Measurements from ENCODE around the gene OPN3.

DNA sequence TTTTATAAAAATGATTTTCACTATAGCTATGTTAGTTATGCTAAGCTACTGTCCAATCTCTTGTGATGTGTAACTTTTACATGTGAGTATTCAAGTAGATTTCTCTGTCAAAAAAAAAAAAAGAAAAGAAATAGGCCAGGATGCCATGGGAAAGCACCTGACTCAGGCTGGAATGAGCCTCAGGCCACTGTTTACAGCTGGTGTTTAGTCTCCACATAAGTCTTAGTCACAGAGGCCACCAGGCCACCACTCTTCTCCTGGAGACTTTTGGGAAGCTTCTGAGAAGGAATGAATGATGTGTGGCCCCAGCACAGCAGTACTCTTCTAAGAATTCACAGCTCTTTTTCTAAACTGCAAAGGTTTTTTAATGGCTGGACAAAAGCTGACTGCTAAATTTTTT lies 48.9 kb downstream of the OPN3 start:
- TF ChIP-seq, protein P1, sequence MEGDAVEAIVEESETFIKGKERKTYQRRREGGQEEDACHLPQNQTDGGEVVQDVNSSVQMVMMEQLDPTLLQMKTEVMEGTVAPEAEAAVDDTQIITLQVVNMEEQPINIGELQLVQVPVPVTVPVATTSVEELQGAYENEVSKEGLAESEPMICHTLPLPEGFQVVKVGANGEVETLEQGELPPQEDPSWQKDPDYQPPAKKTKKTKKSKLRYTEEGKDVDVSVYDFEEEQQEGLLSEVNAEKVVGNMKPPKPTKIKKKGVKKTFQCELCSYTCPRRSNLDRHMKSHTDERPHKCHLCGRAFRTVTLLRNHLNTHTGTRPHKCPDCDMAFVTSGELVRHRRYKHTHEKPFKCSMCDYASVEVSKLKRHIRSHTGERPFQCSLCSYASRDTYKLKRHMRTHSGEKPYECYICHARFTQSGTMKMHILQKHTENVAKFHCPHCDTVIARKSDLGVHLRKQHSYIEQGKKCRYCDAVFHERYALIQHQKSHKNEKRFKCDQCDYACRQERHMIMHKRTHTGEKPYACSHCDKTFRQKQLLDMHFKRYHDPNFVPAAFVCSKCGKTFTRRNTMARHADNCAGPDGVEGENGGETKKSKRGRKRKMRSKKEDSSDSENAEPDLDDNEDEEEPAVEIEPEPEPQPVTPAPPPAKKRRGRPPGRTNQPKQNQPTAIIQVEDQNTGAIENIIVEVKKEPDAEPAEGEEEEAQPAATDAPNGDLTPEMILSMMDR (conservative IDR thresholded peaks at IDR 0.05): no peak
- no peak for TF ChIP-seq ZFX (IDR thresholded peaks at IDR 0.05)

Data from C4-2B (cell line).